Neuronal stem cell (in vitro differentiated cells): ENCODE results near the gene TSPAN2.
"Not testable (repeated sequence)": the region's sequence is repeated elsewhere in the genome, so short reads cannot be mapped to it uniquely, and the experiment has no call there.

ENCODE experiments used
- DNase-seq: peaks from one replicate; pipeline ENCODE4 v3.0.0-alpha.2; 2013; ENCODE audit warnings: low spot score
- H2AFZ ChIP-seq: one replicate; pipeline ENCODE4 v1.6.1; 2013; ENCODE audit warnings: mild to moderate bottlenecking, low read length, inconsistent platforms
- H2AK5ac ChIP-seq: 2 replicates; pipeline ENCODE4 v1.6.1; 2013; ENCODE audit warnings: low read depth, mild to moderate bottlenecking, inconsistent platforms, low read length, moderate library complexity, mixed read lengths
- H2BK120ac ChIP-seq: 2 replicates; pipeline ENCODE4 v1.6.1; 2013; ENCODE audit warnings: low read depth, mild to moderate bottlenecking, inconsistent platforms, low read length, moderate library complexity, mixed read lengths
- H2BK12ac ChIP-seq: one replicate; pipeline ENCODE4 v1.6.1; 2013; ENCODE audit warnings: low read length, inconsistent platforms
- H2BK15ac ChIP-seq: 2 replicates; pipeline ENCODE4 v1.6.1; 2013; ENCODE audit warnings: mild to moderate bottlenecking, low read length, inconsistent platforms, mixed read lengths
- H2BK5ac ChIP-seq: one replicate; pipeline ENCODE4 v1.6.1; 2013; ENCODE audit warnings: inconsistent platforms, mild to moderate bottlenecking, low read length, moderate library complexity
- H3K14ac ChIP-seq: one replicate; pipeline ENCODE4 v1.6.1; 2013; ENCODE audit warnings: low read length, inconsistent platforms
- H3K18ac ChIP-seq: 2 replicates; pipeline ENCODE4 v1.6.1; 2013; ENCODE audit warnings: low read length, inconsistent platforms
- H3K23ac ChIP-seq: 2 replicates; pipeline ENCODE4 v1.6.1; 2013; ENCODE audit warnings: low read depth, mild to moderate bottlenecking, mixed read lengths, low read length, inconsistent platforms; ENCODE audit not compliant: poor library complexity
- H3K27ac ChIP-seq: replicated peaks from 3 replicates; pipeline ENCODE4 v1.5.1; 2013; ENCODE audit warnings: low read length, inconsistent platforms
- H3K27me3 ChIP-seq, 3 experiments: 2 replicates each; pipeline ENCODE4 v1.6.1; 2013; ENCODE audit warnings: low read length in 3 of 3, mild to moderate bottlenecking in 2 of 3, inconsistent platforms in 1 of 3, low read depth in 1 of 3, mixed read lengths in 1 of 3, moderate library complexity in 1 of 3; ENCODE audit not compliant: control insufficient read depth in 3 of 3, insufficient read depth in 3 of 3
- H3K36me3 ChIP-seq, 2 donors: replicated peaks in 1 of 2; 2 replicates each; pipeline ENCODE4 v1.6.1; 2013; ENCODE audit warnings: low read length in 2 of 2; ENCODE audit not compliant: control insufficient read depth in 2 of 2, insufficient read depth in 2 of 2
- H3K4ac ChIP-seq: 2 replicates; pipeline ENCODE4 v1.6.1; 2013; ENCODE audit warnings: inconsistent platforms, mild to moderate bottlenecking, low read length, moderate library complexity
- H3K4me1 ChIP-seq, 2 donors: 1 replicate in 1 of 2; 2 replicates in 1 of 2; pipeline ENCODE4 v1.6.1; 2013; ENCODE audit warnings: low read length in 2 of 2, low read depth in 1 of 2; ENCODE audit not compliant: control insufficient read depth in 2 of 2, insufficient read depth in 1 of 2
- H3K4me2 ChIP-seq: one replicate; pipeline ENCODE4 v1.6.1; 2013; ENCODE audit warnings: mild to moderate bottlenecking, low read length, inconsistent platforms; ENCODE audit not compliant: insufficient read depth, poor library complexity, severe bottlenecking
- H3K4me3 ChIP-seq, 2 donors: 2 replicates each; pipeline ENCODE4 v1.5.1; 2013; ENCODE audit warnings: low read length in 2 of 2, mild to moderate bottlenecking in 2 of 2, inconsistent platforms in 1 of 2, moderate library complexity in 1 of 2
- H3K79me1 ChIP-seq: one replicate; pipeline ENCODE4 v1.6.1; 2013; ENCODE audit warnings: low read depth, mild to moderate bottlenecking, inconsistent platforms, low read length, moderate library complexity
- H3K9ac ChIP-seq: one replicate; pipeline ENCODE4 v1.6.1; 2013; ENCODE audit warnings: mild to moderate bottlenecking, low read depth, low read length, inconsistent platforms; ENCODE audit not compliant: poor library complexity
- H3K9me3 ChIP-seq, 2 donors: replicated peaks in 1 of 2; 2 replicates each; pipeline versions ENCODE3 to v1.6.1; 2013; ENCODE audit warnings: low read length in 2 of 2, mild to moderate bottlenecking in 2 of 2, inconsistent platforms in 1 of 2, low read depth in 1 of 2, mixed read lengths in 1 of 2, moderate library complexity in 1 of 2; ENCODE audit not compliant: control insufficient read depth in 2 of 2, insufficient read depth in 1 of 2
- H4K8ac ChIP-seq: one replicate; pipeline ENCODE4 v1.6.1; 2013; ENCODE audit warnings: low read depth, mild to moderate bottlenecking, inconsistent platforms, low read length, moderate library complexity
- H4K91ac ChIP-seq: one replicate; pipeline ENCODE4 v1.6.1; 2013; ENCODE audit warnings: low read length, low read depth, mild to moderate bottlenecking, inconsistent platforms; ENCODE audit not compliant: poor library complexity
- WGBS, 2 donors: extraction: QIAGEN DNeasy Blood & Tissue Kit; methylation state at CpG; one replicate each; pipeline ENCODE4 v1.1.7; 2013; ENCODE audit warnings: missing lambda C conversion rate in 2 of 2, mixed read lengths in 1 of 2; ENCODE audit not compliant: insufficient read length in 2 of 2, insufficient replicate concordance in 1 of 2; ENCODE audit errors: extremely low coverage in 2 of 2; 5-methylcytosine and 5-hydroxymethylcytosine counted together

Gene TSPAN2

DNA sequence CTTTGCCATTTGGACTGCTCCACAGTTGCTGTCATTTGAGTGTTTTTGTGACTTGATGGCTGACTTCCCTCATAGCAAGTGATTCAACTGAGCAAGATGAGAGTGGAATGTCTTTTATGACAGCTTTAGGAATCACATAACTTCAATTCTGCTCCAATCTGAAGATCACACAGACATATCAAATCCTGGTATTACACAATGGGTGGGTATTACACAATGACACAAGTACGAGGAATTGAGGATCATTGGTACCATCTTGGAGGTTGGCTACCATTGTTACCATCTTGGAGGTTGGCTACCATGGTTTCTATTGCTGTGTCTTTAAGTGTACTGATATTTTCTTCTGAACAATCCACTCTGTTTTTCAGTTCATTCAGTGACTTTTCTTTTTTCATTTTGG is 68.2 kb downstream of the TSPAN2 start:
- Histone ChIP-seq H2BK12ac (no peak overlapping the region), H3K27ac (no peak overlapping the region), H3K4ac (no peak overlapping the region), H2BK15ac (no peak overlapping the region), H3K9me3 (peaks cover 0 to 2% of the 10 kb centered on the region in 2 donors), H3K18ac (no peak overlapping the region), H3K23ac (no peak overlapping the region), H2BK120ac (no peak overlapping the region), H4K8ac (no peak overlapping the region), H3K4me3 (no peak overlapping the region), H2BK5ac (no peak overlapping the region), H3K27me3 (no peaks in the 10 kb centered on the region), H2AFZ (no peak overlapping the region), H3K4me2 (no peak overlapping the region), H3K36me3 (no peaks in the 10 kb centered on the region), H4K91ac (no peak overlapping the region), H3K14ac (no peak overlapping the region), H3K79me1 (no peaks in the 10 kb centered on the region), H3K4me1 (no peaks in the 10 kb centered on the region), H2AK5ac (no peak overlapping the region), H3K9ac (no peak overlapping the region)
- DNase-seq, result no peak
- no CpG with 5 or more reads among the region's 1 CpG for WGBS, 2 donors

DNA sequence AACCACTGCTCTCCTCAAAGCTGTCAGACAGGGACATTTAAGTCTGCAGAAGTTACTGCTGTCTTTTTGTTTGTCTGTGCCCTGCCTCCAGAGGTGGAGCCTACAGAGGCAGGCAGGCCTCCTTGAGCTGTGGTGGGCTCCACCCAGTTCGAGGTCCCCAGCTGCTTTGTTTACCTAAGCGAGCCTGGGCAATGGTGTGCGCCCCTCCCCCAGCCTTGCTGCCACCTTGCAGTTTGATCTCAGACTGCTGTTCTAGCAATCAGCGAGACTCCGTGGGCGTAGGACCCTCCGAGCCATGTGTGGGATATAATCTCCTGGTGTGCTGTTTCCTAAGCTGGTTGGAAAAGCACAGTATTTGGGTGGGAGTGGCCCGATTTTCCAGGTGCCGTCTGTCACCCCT is 69.8 kb downstream of the TSPAN2 start:
- H3K27ac ChIP-seq, H3K9ac ChIP-seq, H2AK5ac ChIP-seq, H2BK12ac ChIP-seq, H2BK120ac ChIP-seq, H3K9me3 ChIP-seq, H3K79me1 ChIP-seq, H3K4ac ChIP-seq, H3K27me3 ChIP-seq, H4K91ac ChIP-seq, H3K4me1 ChIP-seq, H2BK5ac ChIP-seq, DNase-seq, H3K4me3 ChIP-seq, H4K8ac ChIP-seq, H3K4me2 ChIP-seq, H3K23ac ChIP-seq, H2AFZ ChIP-seq, H3K36me3 ChIP-seq, H3K18ac ChIP-seq, H2BK15ac ChIP-seq: not testable (repeated sequence)
- WGBS, 2 donors, result no CpG with 5 or more reads among the region's 9 CpGs
- peak overlapping the region; percentile 38 for H3K14ac ChIP-seq

DNA sequence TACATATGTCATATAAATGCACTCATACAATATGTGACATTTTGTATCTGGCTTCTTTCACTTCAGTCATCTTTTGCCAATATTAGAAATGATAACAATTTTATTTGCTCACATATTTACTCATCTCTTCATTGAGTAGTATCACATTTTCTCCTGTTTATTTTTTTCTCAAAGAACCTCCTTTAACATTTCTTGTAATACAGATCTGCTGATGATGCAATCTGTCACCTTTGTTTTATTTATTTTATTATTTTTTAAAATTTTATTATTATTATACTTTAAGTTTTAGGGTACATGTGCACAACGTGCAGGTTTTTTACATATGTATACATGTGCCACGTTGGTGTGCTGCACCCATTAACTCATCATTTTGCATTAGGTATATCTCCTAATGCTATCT is 75.5 kb downstream of the TSPAN2 start:
- Histone ChIP-seq H3K14ac (no peak overlapping the region), H3K9ac (no peak overlapping the region), H3K4ac (no peak overlapping the region), H3K27me3 (no peaks in the 10 kb centered on the region), H2AFZ (no peak overlapping the region), H3K36me3 (no peaks in the 10 kb centered on the region), H3K4me3 (no peak overlapping the region), H3K4me1 (no peaks in the 10 kb centered on the region), H2BK120ac (no peak overlapping the region), H3K27ac (no peak overlapping the region), H3K79me1 (no peaks in the 10 kb centered on the region), H2BK12ac (no peak overlapping the region), H4K8ac (no peak overlapping the region), H2AK5ac (no peak overlapping the region), H3K4me2 (no peak overlapping the region), H2BK5ac (no peak overlapping the region), H3K18ac (no peak overlapping the region), H3K9me3 (no peaks in the 10 kb centered on the region), H4K91ac (no peak overlapping the region), H2BK15ac (no peak overlapping the region), H3K23ac (no peak overlapping the region)
- WGBS, 2 donors, result no CpG with 5 or more reads among the region's 2 CpGs
- no peak for DNase-seq

DNA sequence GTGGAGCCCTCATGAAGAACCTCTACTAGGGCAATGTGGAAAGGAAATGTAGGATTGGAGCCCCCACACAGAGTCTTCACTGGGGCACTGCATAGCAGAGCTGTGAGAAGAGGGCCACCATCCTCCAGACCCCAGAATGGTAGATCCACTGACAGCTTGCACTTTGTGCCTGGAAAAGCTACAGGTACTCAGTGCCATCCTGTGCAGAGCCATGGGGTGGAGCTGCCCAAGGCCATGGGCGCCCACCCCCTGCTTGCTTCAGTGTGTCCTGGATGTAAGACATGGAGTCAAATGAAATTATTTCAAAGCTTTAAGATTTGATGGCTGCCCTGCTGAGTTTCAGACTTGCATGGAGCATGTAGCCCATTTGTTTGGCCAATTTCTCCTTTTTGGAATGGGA is 76.9 kb downstream of the TSPAN2 start:
- DNase-seq, result no peak
- Histone ChIP-seq H3K4me1 (no peaks in the 10 kb centered on the region), H3K18ac (no peak overlapping the region), H2BK120ac (no peak overlapping the region), H2BK5ac (no peak overlapping the region), H3K36me3 (no peaks in the 10 kb centered on the region), H2AK5ac (no peak overlapping the region), H3K27me3 (no peaks in the 10 kb centered on the region), H3K23ac (no peak overlapping the region), H3K4me3 (no peak overlapping the region), H2AFZ (no peak overlapping the region), H3K4me2 (no peak overlapping the region), H4K91ac (no peak overlapping the region), H3K79me1 (no peaks in the 10 kb centered on the region), H3K4ac (no peak overlapping the region), H3K14ac (no peak overlapping the region), H2BK12ac (no peak overlapping the region), H2BK15ac (no peak overlapping the region), H4K8ac (no peak overlapping the region), H3K27ac (no peak overlapping the region), H3K9me3 (no peaks in the 10 kb centered on the region), H3K9ac (no peak overlapping the region)
- WGBS, 2 donors, result no CpG with 5 or more reads among the region's 1 CpG
